Smooth muscle cell (in vitro differentiated cells): ENCODE results near the gene RBL1. TPM values are rescaled to one million over a fixed set of nuclear protein-coding genes. Genes with fewer than 3 reads are reported as not detected.

Experiments
- DNase-seq: peaks from one replicate; lab custom pipeline; 2025; ENCODE audit not compliant: unreplicated experiment; lab: John Stamatoyannopoulos, UW
- H2AFZ ChIP-seq: fragments of 200-600 bp; sonication (generic); 2 replicates; pipeline ENCODE4 v1.6.0; 2016; ENCODE audit warnings: antibody characterized with exemption, low read depth, mild to moderate bottlenecking
- H3F3A ChIP-seq: fragments of 200-600 bp; sonication (generic); 2 replicates; pipeline ENCODE4 v1.6.0; 2017; ENCODE audit warnings: antibody characterized with exemption, low read depth
- H3K27ac ChIP-seq: fragments of 200-600 bp; sonication (generic); 2 replicates; pipeline ENCODE4 v1.5.1; 2016; ENCODE audit warnings: low read depth, mild to moderate bottlenecking
- H3K27me3 ChIP-seq: fragments of 200-600 bp; sonication (generic); 2 replicates; pipeline ENCODE4 v1.6.1; 2016; ENCODE audit warnings: low read depth, mild to moderate bottlenecking
- H3K36me3 ChIP-seq: fragments of 200-600 bp; sonication (generic); 2 replicates; pipeline ENCODE4 v1.5.1; 2016; ENCODE audit warnings: low read depth
- H3K4me1 ChIP-seq: fragments of 200-600 bp; sonication (generic); 2 replicates; pipeline ENCODE4 v1.5.1; 2016; ENCODE audit warnings: low read depth
- H3K4me2 ChIP-seq: fragments of 200-600 bp; sonication (generic); 2 replicates; pipeline ENCODE4 v1.6.0; 2016; ENCODE audit warnings: mild to moderate bottlenecking
- H3K4me3 ChIP-seq: fragments of 200-600 bp; sonication (generic); 2 replicates; pipeline ENCODE4 v1.5.1; 2016; ENCODE audit warnings: mild to moderate bottlenecking
- H3K79me2 ChIP-seq: fragments of 200-600 bp; sonication (generic); 2 replicates; pipeline ENCODE4 v1.6.0; 2016; ENCODE audit warnings: low read depth, mild to moderate bottlenecking
- H3K9ac ChIP-seq: fragments of 200-600 bp; sonication (generic); 2 replicates; pipeline ENCODE4 v1.6.0; 2016; ENCODE audit warnings: low read depth
- H3K9me3 ChIP-seq: fragments of 200-600 bp; sonication (generic); replicated peaks from 2 replicates; pipeline ENCODE4 v1.5.1; 2016; ENCODE audit warnings: low read depth
- H4K20me1 ChIP-seq: fragments of 200-600 bp; sonication (generic); 2 replicates; pipeline ENCODE4 v1.6.0; 2016; ENCODE audit warnings: low read depth
- WGBS: methylation state at CpG from one replicate; pipeline ENCODE4 v1.1.7; 2016; ENCODE audit warnings: low lambda C conversion rate; 5-methylcytosine and 5-hydroxymethylcytosine counted together
- polyA plus RNA-seq: library from polyadenylated mRNA; unstranded; fragments of >200 nt; fragmentation: Nextera tagmentation; extraction: Ambion mirVana; gene quantifications from 2 replicates; pipeline ENCODE4 v1.2.1, GENCODE V29; 2016
- total RNA-seq: library from RNA; depleted of rRNA; stranded (reverse); fragments of >200 nt; gene quantifications from 2 replicates; pipeline ENCODE4 v1.2.3, GENCODE V29; 2014
- TF ChIP-seq, protein P1 (sequence below): fragments of 200-600 bp; sonication (generic); IDR thresholded peaks from 2 replicates; pipeline ENCODE4 v1.5.1; 2017; ENCODE audit warnings: borderline replicate concordance, mild to moderate bottlenecking, antibody characterized with exemption; ENCODE audit not compliant: insufficient read depth, poor library complexity, severe bottlenecking

Gene RBL1
- total and polyA plus RNA-seq, 2 experiments from 2014 or later, result 2.3 to 6.4 TPM

DNA sequence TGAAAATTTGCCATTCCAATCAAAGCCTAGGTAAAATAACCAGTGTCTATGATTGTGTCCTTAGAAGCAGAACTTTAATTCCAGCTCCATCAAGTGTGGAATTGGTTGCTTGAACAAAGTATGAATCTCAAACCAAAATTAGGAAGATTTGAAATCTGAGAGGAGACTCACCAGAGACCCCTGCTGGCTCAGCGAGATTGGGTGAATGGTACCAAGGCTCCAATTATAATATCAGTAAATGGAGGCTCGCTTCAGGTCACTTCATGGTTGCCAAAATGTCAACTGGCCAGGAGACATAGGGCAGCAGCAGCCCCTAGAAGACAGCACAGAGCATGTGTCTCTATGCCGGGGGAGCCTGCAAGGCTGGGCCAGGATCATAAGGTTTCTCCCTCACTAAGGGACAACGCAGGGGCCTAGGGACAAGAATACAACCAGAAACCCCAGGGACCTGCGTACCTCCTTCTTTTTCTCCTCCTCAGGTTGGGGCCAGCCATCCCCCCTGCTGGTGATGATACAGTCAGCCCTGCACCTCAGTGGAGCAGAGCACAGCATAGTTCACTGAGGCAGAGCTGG lies 14.0 kb downstream of the RBL1 start:
- no peaks in the 10 kb centered on the region for H3K36me3 ChIP-seq
- no peaks in the 10 kb centered on the region for H4K20me1 ChIP-seq
- no peaks in the 10 kb centered on the region for H3K27me3 ChIP-seq
- H3K9ac ChIP-seq, result no peak overlapping the region
- H3F3A ChIP-seq, result no peaks in the 10 kb centered on the region
- H3K4me3 ChIP-seq, result no peak overlapping the region
- WGBS, result 93% methylated on average over 5 of the region's 5 CpGs
- DNase-seq, result no peak
- no peaks in the 10 kb centered on the region for H3K79me2 ChIP-seq
- no peak overlapping the region for H2AFZ ChIP-seq
- no peaks in the 10 kb centered on the region for H3K9me3 ChIP-seq
- no peak overlapping the region for H3K4me2 ChIP-seq
- TF ChIP-seq, protein P1, sequence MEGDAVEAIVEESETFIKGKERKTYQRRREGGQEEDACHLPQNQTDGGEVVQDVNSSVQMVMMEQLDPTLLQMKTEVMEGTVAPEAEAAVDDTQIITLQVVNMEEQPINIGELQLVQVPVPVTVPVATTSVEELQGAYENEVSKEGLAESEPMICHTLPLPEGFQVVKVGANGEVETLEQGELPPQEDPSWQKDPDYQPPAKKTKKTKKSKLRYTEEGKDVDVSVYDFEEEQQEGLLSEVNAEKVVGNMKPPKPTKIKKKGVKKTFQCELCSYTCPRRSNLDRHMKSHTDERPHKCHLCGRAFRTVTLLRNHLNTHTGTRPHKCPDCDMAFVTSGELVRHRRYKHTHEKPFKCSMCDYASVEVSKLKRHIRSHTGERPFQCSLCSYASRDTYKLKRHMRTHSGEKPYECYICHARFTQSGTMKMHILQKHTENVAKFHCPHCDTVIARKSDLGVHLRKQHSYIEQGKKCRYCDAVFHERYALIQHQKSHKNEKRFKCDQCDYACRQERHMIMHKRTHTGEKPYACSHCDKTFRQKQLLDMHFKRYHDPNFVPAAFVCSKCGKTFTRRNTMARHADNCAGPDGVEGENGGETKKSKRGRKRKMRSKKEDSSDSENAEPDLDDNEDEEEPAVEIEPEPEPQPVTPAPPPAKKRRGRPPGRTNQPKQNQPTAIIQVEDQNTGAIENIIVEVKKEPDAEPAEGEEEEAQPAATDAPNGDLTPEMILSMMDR, result peak; percentile 20
- H3K4me1 ChIP-seq, result no peaks in the 10 kb centered on the region
- no peak overlapping the region for H3K27ac ChIP-seq

DNA sequence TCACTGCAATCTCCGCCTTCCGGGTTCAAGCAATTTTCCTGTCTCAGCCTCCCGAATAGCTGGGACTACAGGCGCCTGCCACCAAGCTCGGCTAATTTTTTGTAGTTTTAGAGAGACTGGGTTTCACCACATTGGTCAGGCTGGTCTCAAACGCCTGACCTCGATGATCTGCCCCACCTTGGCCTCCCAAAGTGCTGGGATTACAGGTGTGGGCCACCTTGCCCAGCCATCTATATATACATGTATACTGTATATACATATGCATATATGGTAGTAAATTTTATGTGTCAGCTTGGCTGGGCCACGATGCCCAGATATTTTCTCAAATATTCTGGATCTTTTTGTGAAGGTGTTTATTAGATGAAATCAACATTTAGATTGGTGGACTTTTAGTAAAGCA lies 18.8 kb downstream of the RBL1 start:
- Histone ChIP-seq H3K9me3 (no peaks in the 10 kb centered on the region), H3K79me2 (no peaks in the 10 kb centered on the region), H4K20me1 (no peaks in the 10 kb centered on the region), H3K36me3 (peaks cover 3% of the 10 kb centered on the region), H3K27me3 (no peaks in the 10 kb centered on the region), H3K9ac (no peak overlapping the region), H3K27ac (no peak overlapping the region), H2AFZ (no peak overlapping the region), H3K4me2 (no peak overlapping the region), H3K4me1 (no peaks in the 10 kb centered on the region), H3K4me3 (no peak overlapping the region), H3F3A (no peaks in the 10 kb centered on the region)
- TF ChIP-seq, protein P1, result no peak
- no peak for DNase-seq
- WGBS, result 98% methylated on average over 8 of the region's 8 CpGs

DNA sequence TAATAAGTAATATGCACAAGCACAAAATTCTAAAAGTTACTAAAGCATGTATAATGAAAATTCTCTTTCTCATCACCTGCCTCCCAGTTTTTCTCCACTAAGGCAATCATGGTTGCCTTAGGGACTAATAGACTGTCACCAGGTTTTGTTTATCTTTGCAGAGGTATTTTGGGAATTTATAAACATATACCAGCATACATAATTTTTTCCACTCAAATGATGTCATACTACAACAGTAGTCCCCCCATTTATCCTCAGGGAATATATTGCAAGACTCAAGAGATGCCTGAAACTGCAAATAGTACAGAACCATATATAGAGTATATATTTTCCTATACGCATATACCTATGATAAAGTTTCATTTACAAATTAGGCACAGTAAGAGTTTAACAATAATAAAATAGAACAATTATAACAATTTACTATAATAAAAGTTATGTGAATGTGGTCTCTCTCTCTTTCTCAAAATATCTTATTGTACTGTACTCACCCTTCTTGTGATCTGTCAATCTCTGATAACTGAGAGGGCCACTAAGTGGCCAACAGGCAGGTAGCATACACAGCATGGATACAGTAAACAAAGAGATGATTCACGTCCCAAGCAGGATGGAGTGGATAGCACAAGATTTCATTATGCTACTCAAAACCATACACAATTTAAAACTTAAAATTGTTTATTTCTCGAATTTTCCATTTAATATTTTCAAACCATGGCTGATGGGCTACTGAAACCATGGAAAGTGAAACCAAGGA lies 19.7 kb downstream of the RBL1 start:
- no peak overlapping the region for H2AFZ ChIP-seq
- no peak for DNase-seq
- no peak overlapping the region for H3K9ac ChIP-seq
- H3K27me3 ChIP-seq, result no peaks in the 10 kb centered on the region
- no peaks in the 10 kb centered on the region for H4K20me1 ChIP-seq
- H3K4me1 ChIP-seq, result no peaks in the 10 kb centered on the region
- H3K27ac ChIP-seq, result no peak overlapping the region
- 92% methylated on average over 3 of the region's 3 CpGs for WGBS
- TF ChIP-seq, protein P1, result no peak
- H3F3A ChIP-seq, result no peaks in the 10 kb centered on the region
- H3K9me3 ChIP-seq, result no peaks in the 10 kb centered on the region
- H3K4me3 ChIP-seq, result no peak overlapping the region
- H3K79me2 ChIP-seq, result no peaks in the 10 kb centered on the region
- H3K4me2 ChIP-seq, result no peak overlapping the region
- peaks cover 3% of the 10 kb centered on the region for H3K36me3 ChIP-seq
